Fibroblast of skin of left biceps (primary cell): Measurements from ENCODE around the gene AKR1C8.
"Not testable (repeated sequence)": the region's sequence is repeated elsewhere in the genome, so short reads cannot be mapped to it uniquely, and the experiment has no call there.

ENCODE experiments used
- DNase-seq, 2 experiments: peaks; one replicate each; pipeline ENCODE4 v3.0.0-alpha.2; 2013; ENCODE audit warnings: low read depth in 2 of 2

AKR1C8 gene

GRCh38 chr10:5184987-5185775, at the start of gene AKR1C8:
Gene AKR1C8 (minus strand): TSS chr10:5185150. CDS start chr10:5185104, 46 bp downstream.
- DNase-seq: no peak

- peak in 1 of 2 experiments; percentile 3 for DNase-seq
Measured at GRCh38 chr10:5234106-5234860, 49.3 kb upstream of the AKR1C8 start.

- DNase-seq: no peak
Measured at GRCh38 chr10:5233324-5233723, 48.4 kb upstream of the AKR1C8 start.

GRCh38 chr10:5229019-5229418, 44.1 kb upstream of the AKR1C8 start:
- DNase-seq: no peak

- not testable (repeated sequence) for DNase-seq
Measured at GRCh38 chr10:5222942-5223341, 38.0 kb upstream of the AKR1C8 start.

GRCh38 chr10:5219262-5219661, 34.3 kb upstream of the AKR1C8 start:
- DNase-seq: no peak

GRCh38 chr10:5216801-5217200, 31.9 kb upstream of the AKR1C8 start:
- DNase-seq: no peak

GRCh38 chr10:5211696-5212536, 27.0 kb upstream of the AKR1C8 start:
- no peak for DNase-seq

- not testable (repeated sequence) for DNase-seq
Measured at GRCh38 chr10:5210261-5210660, 25.3 kb upstream of the AKR1C8 start.

GRCh38 chr10:5209776-5210175, 24.8 kb upstream of the AKR1C8 start:
- not testable (repeated sequence) for DNase-seq

GRCh38 chr10:5206799-5207198, 21.8 kb upstream of the AKR1C8 start:
- DNase-seq: no peak

GRCh38 chr10:5199398-5199797, 14.4 kb upstream of the AKR1C8 start:
- no peak for DNase-seq

- no peak for DNase-seq
Measured at GRCh38 chr10:5198386-5198785, 13.4 kb upstream of the AKR1C8 start.

GRCh38 chr10:5196702-5197113, 11.8 kb upstream of the AKR1C8 start, which contains the start of gene AKR1C4:
Gene AKR1C4 (plus strand): TSS chr10:5196837. CDS start chr10:5196868, 31 bp downstream.
- no peak for DNase-seq

- DNase-seq: no peak
Measured at GRCh38 chr10:5195727-5196374, 10.9 kb upstream of the AKR1C8 start.

GRCh38 chr10:5194431-5194830, 9.5 kb upstream of the AKR1C8 start:
- no peak for DNase-seq

GRCh38 chr10:5188358-5188757, 3.4 kb upstream of the AKR1C8 start:
- no peak for DNase-seq

- no peak for DNase-seq
Measured at GRCh38 chr10:5187867-5188266, 2.9 kb upstream of the AKR1C8 start.

- DNase-seq: no peak
Measured at GRCh38 chr10:5183923-5184322, 1.0 kb downstream of the AKR1C8 start.

- not testable (repeated sequence) for DNase-seq
Measured at GRCh38 chr10:5180503-5180902, 4.4 kb downstream of the AKR1C8 start.

GRCh38 chr10:5175581-5175980, 9.4 kb downstream of the AKR1C8 start:
- DNase-seq: not testable (repeated sequence)
